ENCODE results near the gene ZNF778.
A peak's percentile ranks its signal among the peaks of the same experiment; 100 is the strongest.

ZNF778 gene

GRCh38 chr16:89217388-89218191 lies at the start of gene ZNF778:
ZNF778 (plus strand) TSS chr16:89217703; CDS start chr16:89221128, 3,425 bp downstream.
- Histone ChIP-seq H3K27me3 (ENCODE audit: control insufficient read depth in 1 of 2, insufficient read depth in 2 of 2, low read length in 2 of 2) (no peaks in the 10 kb centered on the region), H3K27ac (ENCODE audit: low read length) (peak within 1 kb of the TSS; percentile 95), H3K36me3 (ENCODE audit: control insufficient read depth in 2 of 2, insufficient read depth in 2 of 2, low read length in 2 of 2) (peaks cover 20 to 26% of the 10 kb centered on the region in 2 donors)

GRCh38 chr16:89168381-89169189 lies 48.9 kb upstream of the ZNF778 start:
- Histone ChIP-seq H3K9me3 (ENCODE audit: control insufficient read depth in 2 of 2, low read length in 2 of 2) (no peaks in the 10 kb centered on the region), H3K4me3 (ENCODE audit: low read length in 2 of 2) (no peak overlapping the region), H3K9ac (ENCODE audit: low read length in 2 of 2) (no peak overlapping the region), H3K4me1 (ENCODE audit: control insufficient read depth, insufficient read depth, low read length) (peaks cover 19% of the 10 kb centered on the region), H3K36me3 (ENCODE audit: control insufficient read depth in 2 of 2, insufficient read depth in 2 of 2, low read length in 2 of 2) (no peaks in the 10 kb centered on the region), H3K27ac (ENCODE audit: low read length) (no peak overlapping the region), H3K27me3 (ENCODE audit: control insufficient read depth in 1 of 2, insufficient read depth in 2 of 2, low read length in 2 of 2) (peaks cover 48 to 65% of the 10 kb centered on the region in 2 donors)

More at GRCh38 chr16:89217388-89218191, at the start of gene ZNF778:
- H3K9ac ChIP-seq (ENCODE audit: low read length in 2 of 2) = peak within 1 kb of the TSS; percentile 93 to 95
- peak within 1 kb of the TSS; percentile 89 to 94 for H3K4me3 ChIP-seq (ENCODE audit: low read length in 2 of 2)
- H3K9me3 ChIP-seq (ENCODE audit: control insufficient read depth in 2 of 2, low read length in 2 of 2) = no peaks in the 10 kb centered on the region
- H3K4me1 ChIP-seq (ENCODE audit: control insufficient read depth, insufficient read depth, low read length) = peaks cover 6% of the 10 kb centered on the region

DNA sequence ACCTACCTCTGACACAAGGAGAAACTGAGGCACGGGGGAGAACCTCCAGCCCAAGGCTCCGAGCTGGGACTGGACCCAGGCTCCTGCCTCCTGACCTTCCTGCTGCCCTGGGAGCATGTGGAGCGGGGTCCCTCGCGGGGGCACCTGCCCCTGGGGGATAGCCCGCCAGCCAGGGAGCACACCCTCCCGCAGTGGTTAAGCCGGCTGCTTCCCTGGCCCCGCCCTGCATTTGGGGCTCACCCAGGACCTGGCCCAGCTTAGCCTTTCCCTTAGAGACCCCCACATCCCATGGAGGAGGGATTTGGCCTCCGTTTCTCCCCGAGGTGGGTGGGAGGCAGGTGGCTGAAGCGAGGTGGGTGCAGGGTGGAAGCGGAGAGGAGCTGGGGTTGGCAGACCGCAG lies 47.7 kb upstream of the ZNF778 start:
- Histone ChIP-seq H3K4me1 (ENCODE audit: control insufficient read depth, insufficient read depth, low read length) (peaks cover 19% of the 10 kb centered on the region), H3K4me3 (ENCODE audit: low read length in 2 of 2) (no peak overlapping the region), H3K9me3 (ENCODE audit: control insufficient read depth in 2 of 2, low read length in 2 of 2) (no peaks in the 10 kb centered on the region), H3K27me3 (ENCODE audit: control insufficient read depth in 1 of 2, insufficient read depth in 2 of 2, low read length in 2 of 2) (peaks cover 45 to 59% of the 10 kb centered on the region in 2 donors), H3K27ac (ENCODE audit: low read length) (no peak overlapping the region), H3K36me3 (ENCODE audit: control insufficient read depth in 2 of 2, insufficient read depth in 2 of 2, low read length in 2 of 2) (no peaks in the 10 kb centered on the region), H3K9ac (ENCODE audit: low read length in 2 of 2) (no peak overlapping the region)

DNA sequence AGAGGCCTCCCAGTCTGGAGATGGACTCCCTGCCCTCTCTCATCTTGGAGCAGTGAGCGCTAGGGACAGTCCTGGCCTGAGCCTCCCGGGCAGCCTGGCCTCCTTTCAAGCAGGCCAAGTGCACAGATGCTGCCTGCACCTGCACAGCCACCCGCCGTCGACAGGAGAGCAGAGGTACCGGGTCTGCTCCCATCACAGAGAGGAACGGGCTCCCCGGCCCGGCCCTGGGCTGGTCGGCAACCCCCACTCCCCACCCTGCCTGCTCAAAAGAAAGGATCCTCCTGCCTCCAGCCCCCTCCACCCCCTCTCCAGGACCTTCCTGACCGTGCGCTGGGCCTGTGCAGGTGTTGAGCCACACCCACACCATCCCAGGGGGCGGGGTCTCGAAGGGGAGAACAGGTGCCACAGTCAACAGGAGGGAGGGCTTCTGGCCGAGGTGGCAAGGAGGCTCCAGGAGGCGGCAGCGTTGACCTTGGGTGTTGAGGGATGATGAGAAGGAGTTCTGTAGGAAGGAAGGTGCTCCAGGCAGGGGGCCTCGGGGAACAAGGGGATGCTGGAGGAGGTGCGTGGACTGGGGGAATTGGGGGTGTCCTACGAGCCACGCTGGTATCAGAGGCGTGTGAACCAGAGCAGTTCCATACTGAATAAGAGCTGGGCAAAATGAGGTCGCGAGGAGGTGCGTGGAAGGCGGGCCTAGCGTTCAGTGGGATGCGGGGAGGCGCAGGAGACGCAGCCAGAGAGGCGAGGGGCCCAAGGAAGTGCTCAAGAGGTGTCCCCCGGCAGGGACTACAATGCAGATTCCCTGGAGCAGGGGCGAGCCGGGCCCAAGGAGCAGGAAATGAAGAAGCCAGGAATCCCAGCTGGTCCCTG lies 46.9 kb upstream of the ZNF778 start:
- Histone ChIP-seq H3K27me3 (ENCODE audit: control insufficient read depth in 1 of 2, insufficient read depth in 2 of 2, low read length in 2 of 2) (peaks cover 45 to 55% of the 10 kb centered on the region in 2 donors), H3K4me1 (ENCODE audit: control insufficient read depth, insufficient read depth, low read length) (peaks cover 19% of the 10 kb centered on the region), H3K36me3 (ENCODE audit: control insufficient read depth in 2 of 2, insufficient read depth in 2 of 2, low read length in 2 of 2) (no peaks in the 10 kb centered on the region), H3K9ac (ENCODE audit: low read length in 2 of 2) (no peak overlapping the region), H3K4me3 (ENCODE audit: low read length in 2 of 2) (peak overlapping the region; percentile 8 to 44), H3K27ac (ENCODE audit: low read length) (no peak overlapping the region), H3K9me3 (ENCODE audit: control insufficient read depth in 2 of 2, low read length in 2 of 2) (no peaks in the 10 kb centered on the region)

DNA sequence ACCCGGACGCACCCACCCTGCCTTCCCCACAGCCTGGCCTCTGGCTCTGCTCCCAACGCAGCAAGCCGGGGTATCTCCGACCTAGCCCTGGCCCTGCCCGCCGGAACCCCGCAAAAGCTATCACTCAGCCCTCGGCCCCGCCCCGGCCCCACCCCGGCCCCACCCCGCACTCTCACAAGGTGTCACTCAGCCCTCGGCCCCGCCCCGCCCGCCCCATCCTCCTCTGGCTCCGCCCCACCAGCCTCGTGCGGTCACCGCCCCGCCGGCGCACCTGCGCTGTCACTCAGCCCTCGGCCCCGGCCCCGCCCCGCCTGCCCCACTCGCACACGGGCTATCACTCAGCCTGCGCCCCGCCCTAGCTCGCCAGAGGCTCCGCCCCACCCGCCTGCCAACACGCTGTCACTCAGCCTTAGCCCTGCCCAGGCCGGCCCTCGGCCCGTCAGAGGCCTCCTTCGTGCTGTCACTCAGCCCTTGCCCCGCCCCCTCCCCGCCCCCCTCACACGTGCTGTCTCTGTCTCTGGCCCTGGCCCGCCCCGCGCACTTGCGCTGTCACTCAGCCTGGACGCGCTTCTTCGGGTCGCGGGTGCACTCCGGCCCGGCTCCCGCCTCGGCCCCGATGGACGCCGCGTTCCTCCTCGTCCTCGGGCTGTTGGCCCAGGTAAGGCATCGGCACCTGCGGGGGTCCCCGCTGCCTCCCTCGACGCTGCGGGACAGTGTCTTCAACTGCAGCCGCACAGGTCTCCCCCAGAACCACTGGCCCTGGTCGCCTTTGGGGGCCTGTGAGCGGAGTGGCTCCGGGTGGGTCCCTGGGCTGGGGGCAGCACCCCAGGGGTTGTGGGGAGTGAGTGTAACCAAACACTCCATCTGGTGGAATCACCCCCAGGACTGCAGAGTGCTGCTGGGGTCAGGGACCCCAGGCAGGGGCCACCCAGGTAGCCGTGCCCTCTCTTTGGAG lies 46.0 kb upstream of the ZNF778 start, which contains the start of gene CDH15:
Gene CDH15 (plus strand): TSS at position 533 of the 955 bp plus-strand sequence. CDS start 84 bp downstream, at position 617.
- H3K4me1 ChIP-seq (ENCODE audit: control insufficient read depth, insufficient read depth, low read length) = peaks cover 19% of the 10 kb centered on the region
- no peaks in the 10 kb centered on the region for H3K9me3 ChIP-seq (ENCODE audit: control insufficient read depth in 2 of 2, low read length in 2 of 2)
- H3K27ac ChIP-seq (ENCODE audit: low read length) = no peak within 1 kb of the TSS

GRCh38 chr16:89172171-89172527 lies 45.4 kb upstream of the ZNF778 start:
- no peak overlapping the region for H3K4me3 ChIP-seq (ENCODE audit: low read length in 2 of 2)
- H3K9ac ChIP-seq (ENCODE audit: low read length in 2 of 2) = no peak overlapping the region
- peaks cover 38 to 46% of the 10 kb centered on the region in 2 donors for H3K27me3 ChIP-seq (ENCODE audit: control insufficient read depth in 1 of 2, insufficient read depth in 2 of 2, low read length in 2 of 2)
- no peaks in the 10 kb centered on the region for H3K36me3 ChIP-seq (ENCODE audit: control insufficient read depth in 2 of 2, insufficient read depth in 2 of 2, low read length in 2 of 2)
- H3K4me1 ChIP-seq (ENCODE audit: control insufficient read depth, insufficient read depth, low read length) = peaks cover 16% of the 10 kb centered on the region
- H3K9me3 ChIP-seq (ENCODE audit: control insufficient read depth in 2 of 2, low read length in 2 of 2) = no peaks in the 10 kb centered on the region
- H3K27ac ChIP-seq (ENCODE audit: low read length) = no peak overlapping the region

More for the DNA sequence above, 46.0 kb upstream of the ZNF778 start, which contains the start of gene CDH15:
- Histone ChIP-seq H3K4me3 (ENCODE audit: low read length in 2 of 2) (peak within 1 kb of the TSS; percentile 8 to 44), H3K36me3 (ENCODE audit: control insufficient read depth in 2 of 2, insufficient read depth in 2 of 2, low read length in 2 of 2) (no peaks in the 10 kb centered on the region), H3K27me3 (ENCODE audit: control insufficient read depth in 1 of 2, insufficient read depth in 2 of 2, low read length in 2 of 2) (peaks cover 45 to 52% of the 10 kb centered on the region in 2 donors), H3K9ac (ENCODE audit: low read length in 2 of 2) (no peak within 1 kb of the TSS)

DNA sequence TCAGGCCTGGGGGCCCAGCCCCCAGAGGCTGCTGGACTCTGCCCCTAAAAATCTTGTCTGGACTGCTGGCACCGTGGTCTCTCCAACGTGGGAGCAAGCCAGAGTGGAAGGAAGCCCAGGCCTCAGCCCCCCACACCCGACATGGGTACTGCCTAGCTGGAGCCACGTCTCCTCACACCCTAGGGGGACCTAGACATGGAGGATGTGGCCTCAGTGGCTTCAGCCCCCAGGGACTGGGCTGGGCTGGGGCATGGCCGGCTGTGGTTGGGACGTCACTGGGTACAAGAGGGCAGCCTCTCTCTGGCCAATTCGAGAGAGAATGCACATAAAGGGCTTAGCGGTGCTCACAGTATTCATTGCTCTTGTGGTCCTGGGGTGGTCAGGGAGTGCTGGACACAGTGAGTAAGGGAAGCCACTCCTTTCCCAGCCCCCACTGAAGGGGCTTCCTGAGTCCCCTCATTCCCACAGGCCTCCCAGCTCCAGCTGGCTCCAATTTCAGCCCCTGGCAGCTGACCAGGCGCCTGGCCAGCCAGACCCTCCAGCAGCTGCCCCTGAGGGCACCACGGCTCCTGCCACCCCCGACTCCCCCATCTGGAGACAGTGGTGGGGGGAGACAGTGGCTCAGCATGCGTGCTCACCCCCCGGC lies 44.9 kb upstream of the ZNF778 start:
- Histone ChIP-seq H3K9ac (ENCODE audit: low read length in 2 of 2) (no peak overlapping the region), H3K4me1 (ENCODE audit: control insufficient read depth, insufficient read depth, low read length) (peaks cover 11% of the 10 kb centered on the region), H3K27ac (ENCODE audit: low read length) (no peak overlapping the region), H3K27me3 (ENCODE audit: control insufficient read depth in 1 of 2, insufficient read depth in 2 of 2, low read length in 2 of 2) (peaks cover 34 to 41% of the 10 kb centered on the region in 2 donors), H3K4me3 (ENCODE audit: low read length in 2 of 2) (no peak overlapping the region), H3K9me3 (ENCODE audit: control insufficient read depth in 2 of 2, low read length in 2 of 2) (no peaks in the 10 kb centered on the region), H3K36me3 (ENCODE audit: control insufficient read depth in 2 of 2, insufficient read depth in 2 of 2, low read length in 2 of 2) (no peaks in the 10 kb centered on the region)

GRCh38 chr16:89173174-89173921 lies 44.2 kb upstream of the ZNF778 start:
- no peaks in the 10 kb centered on the region for H3K36me3 ChIP-seq (ENCODE audit: control insufficient read depth in 2 of 2, insufficient read depth in 2 of 2, low read length in 2 of 2)
- H3K27me3 ChIP-seq (ENCODE audit: control insufficient read depth in 1 of 2, insufficient read depth in 2 of 2, low read length in 2 of 2) = peaks cover 29 to 34% of the 10 kb centered on the region in 2 donors
- H3K4me1 ChIP-seq (ENCODE audit: control insufficient read depth, insufficient read depth, low read length) = peaks cover 10% of the 10 kb centered on the region
- H3K27ac ChIP-seq (ENCODE audit: low read length) = no peak overlapping the region
- H3K4me3 ChIP-seq (ENCODE audit: low read length in 2 of 2) = no peak overlapping the region
- no peaks in the 10 kb centered on the region for H3K9me3 ChIP-seq (ENCODE audit: control insufficient read depth in 2 of 2, low read length in 2 of 2)
- no peak overlapping the region for H3K9ac ChIP-seq (ENCODE audit: low read length in 2 of 2)
